SIG-M5 treated with dmso at 0.1 percent for 504 hours (cell line): ENCODE results near the gene KAZN.

Experiments used
- DNase-seq: peaks from one replicate; lab custom pipeline; 2025; ENCODE audit not compliant: unreplicated experiment; lab: John Stamatoyannopoulos, UW

KAZN gene

DNA sequence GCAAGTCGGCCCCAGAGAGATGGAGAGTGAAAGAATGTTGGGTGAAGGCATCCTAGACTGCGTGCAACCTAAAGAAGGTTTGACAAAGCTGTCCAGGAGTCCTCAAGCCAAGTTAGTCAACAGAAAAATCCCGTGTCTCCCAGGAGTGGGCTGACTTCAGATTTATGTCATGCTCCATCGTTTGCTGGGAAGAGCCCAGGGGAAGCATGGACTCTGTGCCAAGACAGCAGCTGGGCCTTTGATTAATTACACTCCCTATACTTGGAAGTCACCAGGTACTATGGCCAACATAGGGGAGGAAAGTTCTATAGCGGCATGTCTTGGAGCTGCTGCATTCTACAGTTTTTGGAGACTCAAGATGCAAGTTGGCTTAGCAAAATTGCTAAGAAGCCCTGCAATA lies 247.4 kb downstream of the KAZN start:
- no peak for DNase-seq

DNA sequence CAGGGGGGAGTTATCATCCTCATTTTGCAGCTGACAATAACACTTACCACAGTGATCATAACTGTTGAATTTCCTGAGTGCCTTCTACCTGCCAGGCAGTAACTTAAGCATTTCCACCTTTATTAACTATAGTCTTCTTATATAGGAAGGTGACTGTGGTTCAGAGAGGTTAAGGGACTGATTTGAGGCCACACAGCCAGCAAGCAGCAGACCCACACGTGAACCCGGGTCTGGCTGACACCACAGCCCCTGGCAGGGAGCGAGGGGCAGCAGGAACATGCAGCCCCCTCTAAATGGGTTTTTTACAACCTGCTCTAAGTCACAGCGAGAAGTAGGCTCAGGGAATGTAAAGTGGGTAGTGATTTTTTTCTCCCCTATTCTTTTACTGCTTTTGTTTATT lies 248.2 kb downstream of the KAZN start:
- no peak for DNase-seq

DNA sequence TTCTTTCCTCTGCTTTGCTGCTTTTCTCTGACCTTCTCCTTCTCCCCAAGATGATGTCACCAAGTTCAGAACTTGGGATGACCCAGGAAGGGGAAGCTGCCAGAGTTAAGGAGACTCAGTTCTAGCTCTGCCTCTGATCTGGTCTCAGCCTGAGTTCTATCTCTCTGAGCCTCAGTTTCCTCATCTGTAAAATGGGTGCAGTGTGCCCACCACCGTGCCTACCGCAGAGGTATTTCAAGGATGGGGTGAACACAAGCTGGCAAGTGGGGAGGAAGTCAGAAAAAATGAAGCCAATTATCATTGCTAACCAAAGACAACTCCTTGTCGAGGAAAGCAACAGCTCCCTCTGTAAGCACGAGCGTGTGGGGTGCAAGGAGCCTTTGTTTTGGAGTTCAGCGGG lies 249.7 kb downstream of the KAZN start:
- DNase-seq: no peak

DNA sequence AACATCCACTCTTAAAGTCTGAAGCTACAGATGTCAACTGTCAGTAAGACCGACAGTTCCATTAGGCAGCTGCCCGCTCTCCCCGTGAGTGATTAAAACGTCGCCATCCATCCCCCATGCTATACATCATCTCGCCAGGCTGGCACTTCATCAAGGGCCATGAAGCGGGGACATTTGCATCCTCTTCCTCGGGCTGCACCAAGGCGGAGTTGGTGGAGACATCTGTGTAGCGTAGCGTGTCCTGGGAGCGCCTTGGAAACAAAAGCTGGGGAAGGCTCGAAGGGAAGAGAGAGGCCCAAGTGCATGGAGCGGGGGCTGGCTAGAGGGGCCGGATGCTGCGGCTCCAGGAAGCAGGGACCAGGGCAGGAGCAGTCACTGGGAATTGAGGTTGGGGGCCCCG lies 250.1 kb downstream of the KAZN start:
- DNase-seq: no peak

DNA sequence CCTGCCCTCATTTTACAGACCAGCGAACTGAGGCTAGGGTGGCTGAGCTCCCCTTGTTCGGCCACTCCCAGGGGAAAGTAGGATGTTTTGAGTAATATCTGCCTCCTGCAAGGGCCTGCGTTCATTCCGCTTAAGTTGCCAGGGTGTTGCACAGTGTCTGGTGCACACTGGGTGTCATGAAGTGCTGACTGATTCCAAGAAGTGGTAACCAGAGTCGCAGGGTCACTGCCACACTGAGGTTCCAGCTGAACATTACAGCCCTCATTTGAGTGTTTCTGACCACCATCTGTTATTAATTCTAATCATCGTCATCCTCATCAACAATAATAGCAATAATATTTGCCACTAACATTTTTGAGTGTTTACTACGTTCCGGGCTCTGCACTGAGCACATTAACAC lies 250.6 kb downstream of the KAZN start:
- DNase-seq: no peak

DNA sequence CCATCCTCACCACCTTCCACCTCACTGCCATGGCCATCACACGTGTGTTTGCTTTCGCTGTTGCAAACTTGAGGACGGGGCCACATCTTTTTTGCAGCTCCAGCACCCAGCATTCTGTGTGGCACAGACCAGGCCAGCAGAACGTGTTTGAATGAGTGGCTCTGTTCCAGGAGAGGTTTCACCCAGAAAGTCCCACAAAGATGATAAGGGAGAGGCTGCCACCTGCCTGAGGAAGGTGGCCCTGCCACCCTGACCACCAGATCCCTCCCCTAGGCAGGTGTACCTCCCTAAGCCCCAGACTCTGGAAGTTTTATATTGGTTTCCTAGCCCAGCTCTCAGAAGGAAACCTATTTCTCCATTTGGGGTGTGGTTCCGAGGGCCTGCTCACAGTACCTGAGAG lies 252.1 kb downstream of the KAZN start:
- DNase-seq: no peak

DNA sequence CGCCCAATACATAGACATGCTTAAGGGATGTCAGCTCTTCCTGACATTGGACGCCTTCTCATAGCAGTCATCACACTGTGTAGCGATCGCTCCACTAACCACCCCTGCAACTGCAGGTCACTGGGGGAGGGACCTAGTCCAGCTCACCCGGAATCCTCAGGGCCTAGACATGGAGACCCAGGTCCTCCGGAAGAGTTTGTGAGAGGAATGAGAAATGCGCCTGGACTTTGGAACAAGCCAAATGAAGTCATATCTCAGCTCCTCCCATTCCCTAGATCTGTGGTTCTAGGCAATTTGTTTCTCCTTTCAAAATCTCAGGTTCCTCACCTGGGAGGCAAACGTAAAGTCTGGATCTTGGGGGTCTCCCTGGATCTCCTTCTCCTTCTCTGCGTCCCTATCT lies 253.3 kb downstream of the KAZN start:
- DNase-seq: no peak

DNA sequence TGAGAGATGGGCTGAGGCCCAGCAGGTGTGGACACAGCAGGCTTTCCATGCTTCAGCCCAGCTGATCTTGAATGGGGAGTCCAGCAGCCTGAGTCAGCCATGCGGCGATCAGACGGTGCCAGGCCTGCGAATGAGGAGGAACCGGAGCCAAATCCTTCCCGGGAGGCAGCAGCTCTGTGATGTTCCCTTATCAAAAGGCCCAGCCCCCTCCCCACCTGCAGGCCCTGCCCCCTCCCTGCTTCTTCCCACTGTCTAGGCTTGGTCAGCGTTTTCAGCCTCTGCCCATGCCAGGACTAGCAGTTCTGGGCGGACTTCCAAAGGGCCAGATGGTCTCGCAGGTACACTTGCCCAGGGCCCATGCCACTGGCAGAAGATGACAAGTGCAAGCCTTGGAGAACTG lies 253.8 kb downstream of the KAZN start:
- DNase-seq: no peak

DNA sequence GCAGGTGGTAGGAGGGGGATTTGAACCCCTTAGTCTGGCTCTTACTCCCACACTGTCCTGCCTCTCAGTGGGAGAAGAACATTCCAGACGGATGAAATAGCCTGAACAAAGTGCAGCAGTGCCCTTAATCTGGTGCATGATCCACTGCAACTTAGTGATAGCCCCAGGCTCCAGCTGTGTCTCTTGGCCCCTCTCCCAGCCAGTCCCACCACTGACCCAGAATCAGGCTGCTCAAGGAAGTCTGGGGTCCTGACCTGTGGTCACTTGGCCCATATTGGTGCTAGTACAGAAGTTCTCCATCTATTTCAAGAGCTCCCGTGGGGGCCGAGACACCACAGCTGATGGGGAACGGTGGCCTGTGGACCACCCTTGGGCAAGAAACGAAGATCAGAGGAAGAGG lies 255.0 kb downstream of the KAZN start:
- no peak for DNase-seq

DNA sequence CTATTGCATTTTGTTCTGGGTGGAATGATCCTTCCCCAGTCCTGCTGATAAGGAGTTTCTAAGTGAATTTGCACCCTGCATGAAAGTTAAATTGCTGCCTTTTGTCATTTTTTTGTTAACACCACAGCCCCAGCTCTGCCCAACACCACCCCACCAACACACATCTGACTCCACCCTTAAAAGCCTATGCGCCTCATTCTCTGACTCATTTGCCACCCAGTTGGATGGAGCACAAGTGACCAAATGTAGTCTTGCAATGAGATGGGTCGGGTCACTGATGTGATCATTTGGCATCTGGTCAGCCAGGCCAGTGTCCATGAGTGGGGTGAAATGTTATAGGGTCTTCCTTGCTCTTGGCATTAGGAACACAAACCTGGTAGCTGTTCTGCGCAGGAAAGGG lies 256.8 kb downstream of the KAZN start:
- no peak for DNase-seq

DNA sequence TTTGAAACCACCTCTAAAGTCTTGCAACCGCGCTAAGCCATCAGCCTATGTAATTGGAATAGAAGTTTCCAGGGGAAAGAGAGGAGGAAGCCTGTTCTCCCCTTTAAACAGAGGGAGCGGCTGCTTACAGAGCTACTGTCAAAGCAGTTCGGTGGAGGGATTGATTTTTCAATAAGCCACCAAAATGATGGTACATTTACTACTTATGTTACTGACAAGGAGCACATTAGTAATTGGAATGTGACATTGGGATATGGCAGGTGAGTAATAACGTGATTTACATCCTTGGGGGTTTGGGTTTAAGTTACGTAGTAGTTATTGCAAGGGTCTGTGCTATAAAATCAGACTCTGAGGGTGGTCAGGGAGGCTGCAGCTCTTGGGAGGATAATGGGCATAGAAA lies 257.3 kb downstream of the KAZN start:
- DNase-seq: no peak

DNA sequence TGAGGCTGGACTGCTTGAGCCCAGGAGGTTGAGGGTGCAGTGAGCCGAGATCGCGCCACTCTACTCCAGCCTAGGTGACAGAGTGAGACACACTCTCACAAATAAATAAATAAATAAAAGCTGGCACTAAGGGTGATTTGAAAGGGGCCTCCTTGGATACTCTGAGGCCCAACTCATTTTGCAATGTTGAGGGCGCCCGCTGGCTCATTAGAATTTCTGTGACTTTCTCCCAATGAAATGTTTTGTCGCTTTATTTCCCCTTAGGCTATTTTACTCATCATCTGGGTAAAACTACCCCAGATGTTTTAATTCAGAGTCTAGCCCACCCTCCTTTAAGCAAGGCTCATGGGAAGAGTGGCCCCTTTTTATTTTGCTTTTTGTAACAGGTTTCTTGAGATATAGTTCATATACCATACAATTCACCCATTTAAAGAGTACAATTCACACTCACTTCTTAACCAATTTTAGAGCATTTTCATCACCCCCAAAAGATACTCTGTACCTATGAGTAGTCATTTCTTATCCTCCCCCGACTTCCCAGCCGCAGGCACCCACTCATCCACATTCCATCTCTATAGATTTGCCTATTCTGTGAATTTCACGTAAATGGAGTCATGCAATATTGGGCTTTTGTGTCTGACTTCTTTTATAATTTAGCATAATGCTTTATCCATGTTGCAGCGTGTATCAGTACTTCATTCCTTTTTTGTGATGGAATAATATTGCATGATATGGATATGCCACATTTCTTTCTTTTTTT lies 259.1 kb downstream of the KAZN start:
- no peak for DNase-seq

DNA sequence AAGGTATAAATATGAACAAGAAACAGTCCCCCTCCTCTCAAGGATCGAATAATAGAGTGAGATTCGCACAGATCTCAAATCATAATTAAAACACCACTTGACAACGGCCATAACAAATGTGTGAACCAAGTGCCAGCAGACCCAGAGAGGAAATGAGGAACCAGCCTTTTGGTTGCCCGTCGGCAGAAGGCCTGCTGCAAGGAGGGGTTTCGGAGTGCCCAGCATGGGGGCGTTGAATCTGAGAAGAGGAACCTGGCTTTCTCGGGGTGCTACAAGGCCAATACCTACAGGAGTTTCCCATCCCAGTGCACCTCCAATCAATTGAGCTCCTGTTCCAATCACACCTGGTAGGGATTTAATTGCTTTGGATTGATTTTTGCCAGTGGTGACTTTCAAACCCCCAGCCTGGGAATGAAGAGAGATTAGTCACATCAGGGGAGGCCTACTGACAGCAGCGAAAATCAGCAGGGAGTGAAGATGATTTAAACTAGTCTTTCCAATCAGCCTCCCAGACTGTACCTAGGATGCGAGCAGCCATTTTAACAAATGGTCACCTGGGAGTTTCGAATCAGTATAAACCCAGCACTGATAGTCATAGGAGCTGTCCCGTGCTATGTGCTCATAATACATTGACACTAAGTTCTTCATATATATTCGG lies 263.8 kb downstream of the KAZN start:
- DNase-seq: no peak

DNA sequence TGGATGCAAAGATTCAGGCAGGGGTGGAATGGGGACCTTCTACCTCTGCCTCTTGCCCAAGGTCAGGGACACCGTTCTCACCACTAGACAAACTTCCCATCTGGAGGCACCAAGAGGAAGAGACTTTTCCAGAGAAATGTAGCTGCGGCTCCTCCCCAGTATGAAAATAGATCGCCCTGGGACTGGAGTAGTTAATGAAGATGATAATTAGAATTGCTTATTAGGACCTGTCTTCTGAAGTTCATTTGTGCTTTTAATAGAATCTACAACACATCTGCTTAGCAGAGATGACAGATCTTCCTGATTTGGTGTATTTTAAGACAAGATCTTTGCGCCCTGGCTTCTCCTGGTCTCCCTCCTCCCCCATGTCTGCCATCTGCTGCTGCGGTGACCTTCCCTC lies 266.6 kb downstream of the KAZN start:
- no peak for DNase-seq

DNA sequence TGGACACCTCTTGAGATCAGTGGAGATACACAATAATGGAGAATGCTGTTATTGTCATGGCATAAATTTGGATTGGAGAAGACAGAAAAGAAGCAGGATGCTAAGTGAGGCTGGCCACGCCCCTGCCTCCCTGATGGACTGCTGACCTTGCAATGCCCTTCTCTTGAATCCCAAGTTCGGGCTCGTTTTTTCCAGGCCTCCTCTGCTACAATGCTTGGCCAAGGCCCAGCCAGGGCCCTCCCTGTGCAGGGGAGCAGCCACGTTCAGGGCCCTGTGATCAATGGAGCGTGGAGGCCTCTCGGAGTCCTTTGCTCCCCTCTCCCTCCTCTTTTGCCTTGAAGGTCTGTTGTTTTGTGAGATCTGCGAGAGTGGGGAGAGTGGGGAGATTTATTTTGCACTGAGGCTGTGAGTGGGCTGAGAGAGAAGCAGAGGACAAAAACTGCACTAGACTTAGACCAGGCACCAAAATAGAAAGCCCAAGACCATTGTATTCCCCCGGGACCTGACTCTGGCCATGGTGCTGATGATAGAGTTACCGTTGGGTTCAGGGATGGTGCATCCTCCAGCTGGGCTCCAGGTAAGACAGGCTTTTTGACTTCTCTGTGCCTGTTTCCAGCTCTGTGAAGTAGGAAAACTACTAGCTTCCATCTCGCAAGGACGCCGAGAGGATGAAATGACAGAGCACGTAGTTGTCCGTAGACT lies 268.6 kb downstream of the KAZN start:
- no peak for DNase-seq

DNA sequence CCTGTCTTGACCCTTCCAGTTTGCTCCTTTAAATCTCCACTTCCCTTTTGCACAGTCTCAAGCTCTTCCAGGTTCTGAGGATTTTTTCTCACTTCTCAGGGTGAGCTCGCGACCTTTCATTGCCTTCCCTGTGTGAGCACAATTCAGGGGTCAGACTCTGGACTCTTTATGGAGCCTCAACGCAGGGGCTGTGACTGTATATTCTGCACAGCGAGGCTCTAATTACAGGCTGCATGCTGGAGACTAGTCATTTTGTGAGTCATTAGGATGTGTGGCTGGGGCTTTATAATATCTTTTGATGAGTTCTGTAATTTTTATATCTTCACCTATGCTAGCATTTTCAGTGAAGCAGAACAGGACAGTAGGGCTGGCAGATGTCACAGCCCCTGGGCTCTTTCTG lies 270.7 kb downstream of the KAZN start:
- DNase-seq: no peak

DNA sequence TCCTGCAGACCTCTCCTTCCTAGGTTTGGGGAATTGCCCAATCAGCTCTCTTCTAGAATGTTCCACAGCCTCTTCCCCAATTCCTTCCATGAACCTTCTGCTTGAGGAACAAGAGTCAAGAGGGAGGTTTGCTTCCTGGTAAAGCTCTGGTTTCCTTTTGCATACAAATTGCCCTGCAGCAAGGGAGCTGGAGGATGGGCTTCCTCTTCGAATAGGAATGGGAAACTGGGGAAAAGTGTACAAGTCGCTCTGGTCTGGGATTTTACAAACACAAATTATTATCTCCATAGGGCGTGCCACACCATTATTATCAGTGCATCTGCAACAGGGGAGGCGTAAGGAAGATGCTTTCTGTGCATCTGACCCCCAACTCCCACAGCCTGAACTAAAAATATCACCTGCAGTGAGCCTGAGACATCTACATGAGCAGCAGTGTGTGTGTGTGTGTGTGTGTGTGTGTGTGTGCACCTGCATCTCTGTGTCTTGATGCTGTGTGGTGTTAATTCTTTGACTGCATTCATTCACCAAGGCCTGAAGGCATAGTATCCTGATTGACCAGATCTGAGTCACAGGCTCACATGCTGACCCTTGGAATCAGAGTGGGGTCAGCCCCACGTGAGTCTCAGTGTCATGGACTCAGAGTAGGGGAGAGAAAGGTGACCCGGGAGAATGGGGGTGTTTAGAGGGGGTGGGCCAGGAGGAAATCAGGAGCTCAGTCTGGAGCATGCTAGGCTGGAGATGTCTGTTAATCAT lies 272.9 kb downstream of the KAZN start:
- no peak for DNase-seq

DNA sequence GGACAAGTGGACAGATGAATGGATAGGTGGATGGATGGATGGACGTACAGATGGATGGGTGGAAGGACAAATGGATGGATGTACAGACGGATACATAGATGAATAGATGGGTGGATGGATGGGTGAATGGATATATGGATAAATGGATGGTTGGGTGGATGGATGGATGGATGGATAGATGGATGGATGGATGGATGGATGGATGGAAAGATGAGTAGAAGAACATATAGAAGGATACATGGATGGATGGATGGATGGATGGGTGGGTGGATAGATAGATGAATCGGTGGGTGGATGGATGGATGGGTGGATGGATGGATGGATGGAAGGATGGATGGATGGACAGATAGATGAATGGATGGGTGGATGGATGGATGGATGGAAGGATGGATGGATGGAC lies 274.3 kb downstream of the KAZN start:
- DNase-seq: no peak

DNA sequence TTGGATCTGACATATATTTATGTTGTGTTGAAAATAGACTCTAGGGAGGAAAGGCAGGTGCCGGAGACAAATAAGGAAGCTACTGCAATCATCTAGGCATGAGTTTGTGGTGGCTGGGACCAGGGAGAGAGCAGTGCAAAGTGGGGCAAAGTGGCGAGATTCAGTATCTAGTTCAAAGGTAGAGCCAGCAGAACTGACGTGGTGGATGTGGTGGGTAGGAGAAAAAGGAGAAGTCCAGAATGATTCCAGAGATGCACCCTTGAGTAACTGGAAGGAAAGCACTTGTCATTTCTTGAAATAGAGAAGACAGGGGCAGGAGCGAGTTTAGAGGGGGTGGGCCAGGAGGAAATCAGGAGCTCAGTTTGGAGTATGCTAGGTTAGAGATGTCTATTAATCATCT lies 275.2 kb downstream of the KAZN start:
- no peak for DNase-seq

DNA sequence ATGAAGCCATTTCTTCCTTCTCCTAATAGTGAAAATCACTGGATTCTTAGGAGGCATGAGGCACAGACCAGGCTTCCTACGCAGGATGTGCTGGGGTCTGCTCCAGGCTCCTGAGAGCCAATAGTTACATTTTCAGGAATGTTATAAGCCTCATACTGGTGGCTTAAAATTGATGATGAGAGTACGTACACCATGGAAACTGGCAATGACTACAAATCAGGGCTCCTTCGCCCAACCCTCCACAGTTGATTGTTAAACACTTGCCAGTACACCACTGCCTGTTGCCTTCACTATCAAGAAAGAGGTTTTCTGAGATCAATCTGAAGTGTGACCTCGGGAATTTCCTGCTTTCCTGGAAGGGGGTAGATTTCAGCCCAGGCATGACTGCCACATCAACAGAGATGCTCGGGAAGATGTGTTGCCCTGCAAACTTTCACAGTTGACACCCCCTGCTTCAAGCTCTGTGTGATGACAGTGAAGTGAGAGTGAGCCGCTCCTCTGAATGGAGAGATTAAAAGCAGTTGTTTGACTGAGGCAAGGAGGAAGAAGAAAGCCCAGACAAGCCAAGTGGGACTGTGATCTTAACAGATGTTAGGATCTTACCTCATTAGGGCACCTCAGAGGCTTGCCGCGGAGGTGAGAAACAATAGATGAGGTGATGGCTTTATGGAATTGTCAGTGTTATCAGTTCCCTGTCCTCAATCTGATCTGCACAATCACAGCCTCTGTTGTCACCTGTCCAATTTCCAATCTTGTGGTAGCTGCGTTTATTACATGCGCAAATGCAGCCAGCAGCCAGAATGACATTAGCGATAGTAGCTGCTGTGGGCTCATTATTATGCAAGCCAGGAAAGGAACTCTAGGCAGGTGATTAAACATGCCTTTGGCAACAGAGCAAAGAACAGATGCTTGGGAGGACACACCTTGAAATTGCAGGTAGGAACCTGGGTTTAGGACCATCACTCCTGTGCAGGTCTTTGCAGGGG lies 277.3 kb downstream of the KAZN start:
- DNase-seq: no peak
